Colonic mucosa (tissue), 4 donors: ENCODE data around the gene ZMYM2. TPM values are rescaled to one million over a fixed set of nuclear protein-coding genes. Genes with fewer than 3 reads are reported as not detected.
A peak's percentile ranks its signal among the peaks of the same experiment; 100 is the strongest.

ENCODE experiments used
- DNase-seq: peaks from one replicate; pipeline ENCODE4 v3.0.0-alpha.2; 2020
- H3K27ac ChIP-seq: fragments of 200-600 bp; one replicate; pipeline ENCODE4 v1.8.0; 2021
- H3K27me3 ChIP-seq: fragments of 200-600 bp; one replicate; pipeline ENCODE4 v1.8.0; 2021
- H3K36me3 ChIP-seq: fragments of 200-600 bp; one replicate; pipeline ENCODE4 v1.8.0; 2021
- H3K4me1 ChIP-seq: fragments of 200-600 bp; one replicate; pipeline ENCODE4 v1.8.0; 2021; ENCODE audit warnings: mild to moderate bottlenecking
- H3K4me3 ChIP-seq: fragments of 200-600 bp; one replicate; pipeline ENCODE4 v1.8.0; 2021
- H3K9ac ChIP-seq, 2 donors: one replicate each; pipeline ENCODE4 v1.7.0; 2013; ENCODE audit warnings: control low read depth in 2 of 2, low read depth in 2 of 2, low read length in 2 of 2
- H3K9me3 ChIP-seq: fragments of 200-600 bp; one replicate; pipeline ENCODE4 v1.8.0; 2021
- intact Hi-C: fragments of 100-400 bp; cut with DNase I; formaldehyde crosslinking; loops from one replicate; pipeline ENCODE4 v1.14.1; 2022
- total RNA-seq, 2 donors: library from RNA; stranded (reverse); fragmentation: NEBNext Ultra II Directional in 1 of 2; extraction: Animal tissue kit (Norgen Biotek cat#: 25700) in 1 of 2; gene quantifications; one replicate each; pipeline ENCODE4 v1.2.1, GENCODE V29; 2021
- TF ChIP-seq, protein P1 (sequence below): fragments of 200-600 bp; IDR thresholded peaks from one replicate; pipeline ENCODE4 v1.8.0; 2022; ENCODE audit warnings: antibody characterized with exemption, mild to moderate bottlenecking
- donor health status: healthy.
- donor health status: DM: no; HTN: no; CAD: no.
- donor health status: DM: no; HTN: no; CAD: no.

ZMYM2 gene
- total RNA-seq, 2 donors from 2014 or later: 47.6 to 70.1 TPM

- Histone ChIP-seq H3K27ac (no peak overlapping the region), H3K27me3 (peaks cover 7% of the 10 kb centered on the region), H3K36me3 (no peaks in the 10 kb centered on the region), H3K9ac (no peak overlapping the region), H3K4me3 (peak overlapping the region; percentile 48), H3K4me1 (peaks cover 5% of the 10 kb centered on the region), H3K9me3 (no peaks in the 10 kb centered on the region)
- intact Hi-C loops: no loop called here
- DNase-seq: no peak
- TF ChIP-seq, protein P1, sequence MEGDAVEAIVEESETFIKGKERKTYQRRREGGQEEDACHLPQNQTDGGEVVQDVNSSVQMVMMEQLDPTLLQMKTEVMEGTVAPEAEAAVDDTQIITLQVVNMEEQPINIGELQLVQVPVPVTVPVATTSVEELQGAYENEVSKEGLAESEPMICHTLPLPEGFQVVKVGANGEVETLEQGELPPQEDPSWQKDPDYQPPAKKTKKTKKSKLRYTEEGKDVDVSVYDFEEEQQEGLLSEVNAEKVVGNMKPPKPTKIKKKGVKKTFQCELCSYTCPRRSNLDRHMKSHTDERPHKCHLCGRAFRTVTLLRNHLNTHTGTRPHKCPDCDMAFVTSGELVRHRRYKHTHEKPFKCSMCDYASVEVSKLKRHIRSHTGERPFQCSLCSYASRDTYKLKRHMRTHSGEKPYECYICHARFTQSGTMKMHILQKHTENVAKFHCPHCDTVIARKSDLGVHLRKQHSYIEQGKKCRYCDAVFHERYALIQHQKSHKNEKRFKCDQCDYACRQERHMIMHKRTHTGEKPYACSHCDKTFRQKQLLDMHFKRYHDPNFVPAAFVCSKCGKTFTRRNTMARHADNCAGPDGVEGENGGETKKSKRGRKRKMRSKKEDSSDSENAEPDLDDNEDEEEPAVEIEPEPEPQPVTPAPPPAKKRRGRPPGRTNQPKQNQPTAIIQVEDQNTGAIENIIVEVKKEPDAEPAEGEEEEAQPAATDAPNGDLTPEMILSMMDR: no peak
Observed at GRCh38 chr13:20129076-20129475, 170.5 kb downstream of the ZMYM2 start.

DNA sequence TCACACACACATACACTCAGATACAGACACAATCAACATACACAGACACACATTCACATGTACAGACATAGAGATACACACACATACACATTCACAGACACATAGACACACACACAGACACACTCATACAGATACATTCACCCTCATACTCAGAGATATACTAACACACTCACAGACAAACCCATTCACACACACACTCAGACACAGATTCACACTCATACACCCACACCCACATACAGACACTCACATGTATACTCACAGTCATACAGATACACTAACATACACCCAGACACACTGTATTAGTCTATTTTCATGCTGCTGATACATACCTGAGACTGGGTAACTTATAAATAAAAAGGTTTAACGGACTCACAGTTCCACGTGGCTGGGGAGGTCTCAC is 171.5 kb downstream of the ZMYM2 start:
- no peak overlapping the region for H3K4me3 ChIP-seq
- DNase-seq: no peak
- peaks cover 7% of the 10 kb centered on the region for H3K27me3 ChIP-seq
- TF ChIP-seq, protein P1: no peak
- intact Hi-C loops: loop anchor here (1.0 kb wide), 1 partner anchor 32 kb away; no protein-coding TSS in a partner anchor
- H3K4me1 ChIP-seq: peaks cover 5% of the 10 kb centered on the region
- no peaks in the 10 kb centered on the region for H3K36me3 ChIP-seq
- no peaks in the 10 kb centered on the region for H3K9me3 ChIP-seq
- H3K27ac ChIP-seq: no peak overlapping the region
- H3K9ac ChIP-seq: no peak overlapping the region

GRCh38 chr13:20130652-20131051 is 172.1 kb downstream of the ZMYM2 start:
- H3K27me3 ChIP-seq: peaks cover 7% of the 10 kb centered on the region
- TF ChIP-seq, protein P1: no peak

GRCh38 chr13:20131057-20131832 is 172.7 kb downstream of the ZMYM2 start:
- H3K9ac ChIP-seq: no peak overlapping the region
- no peak overlapping the region for H3K4me3 ChIP-seq
- TF ChIP-seq, protein P1: no peak
- no peak overlapping the region for H3K27ac ChIP-seq
- DNase-seq: no peak
- peaks cover 7% of the 10 kb centered on the region for H3K27me3 ChIP-seq
- H3K4me1 ChIP-seq: peaks cover 5% of the 10 kb centered on the region
- intact Hi-C loops: no loop called here
- H3K36me3 ChIP-seq: no peaks in the 10 kb centered on the region
- H3K9me3 ChIP-seq: no peaks in the 10 kb centered on the region

More at GRCh38 chr13:20130652-20131051, 172.1 kb downstream of the ZMYM2 start:
- H3K36me3 ChIP-seq: no peaks in the 10 kb centered on the region
- intact Hi-C loops: loop anchor here (1.0 kb wide), 1 partner anchor 32 kb away; no protein-coding TSS in a partner anchor
- H3K4me3 ChIP-seq: no peak overlapping the region
- peaks cover 5% of the 10 kb centered on the region for H3K4me1 ChIP-seq
- no peaks in the 10 kb centered on the region for H3K9me3 ChIP-seq
- DNase-seq: no peak
- no peak overlapping the region for H3K27ac ChIP-seq
- H3K9ac ChIP-seq: no peak overlapping the region

DNA sequence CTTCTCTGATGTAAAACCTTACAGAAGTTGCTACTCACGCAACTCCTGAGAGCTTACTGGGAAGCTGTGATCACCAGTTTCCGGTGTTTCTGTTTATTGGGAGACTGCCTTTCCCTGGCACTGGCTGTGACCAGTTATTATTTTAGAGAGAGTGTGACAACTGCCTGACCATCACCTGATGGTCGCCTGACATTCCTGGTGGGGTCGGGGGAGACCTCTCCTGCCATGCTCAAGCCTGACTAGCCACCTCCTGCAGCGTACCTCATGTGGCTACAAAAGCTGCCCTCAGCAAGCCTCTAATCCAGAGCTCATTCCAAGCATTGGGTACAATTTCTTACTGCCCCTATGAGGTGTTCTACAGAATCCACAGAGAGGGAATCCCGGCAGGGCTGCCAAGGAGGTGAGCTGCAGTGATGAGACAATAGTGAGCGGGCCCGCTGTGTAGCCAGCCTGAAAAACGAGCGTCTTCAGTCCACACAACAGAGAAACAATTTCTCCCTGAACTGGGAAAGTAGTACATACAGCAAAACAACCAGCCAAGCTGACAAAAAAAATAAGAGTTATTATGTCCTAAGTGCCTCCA is 173.6 kb downstream of the ZMYM2 start:
- TF ChIP-seq, protein P1: no peak
- Histone ChIP-seq H3K27me3 (peaks cover 7% of the 10 kb centered on the region), H3K4me3 (no peak overlapping the region), H3K9me3 (no peaks in the 10 kb centered on the region), H3K9ac (no peak overlapping the region), H3K27ac (no peak overlapping the region), H3K36me3 (no peaks in the 10 kb centered on the region), H3K4me1 (peaks cover 5% of the 10 kb centered on the region)
- DNase-seq: no peak
- intact Hi-C loops: no loop called here
